ENCODE measurements around the gene USF3.

Gene USF3

DNA sequence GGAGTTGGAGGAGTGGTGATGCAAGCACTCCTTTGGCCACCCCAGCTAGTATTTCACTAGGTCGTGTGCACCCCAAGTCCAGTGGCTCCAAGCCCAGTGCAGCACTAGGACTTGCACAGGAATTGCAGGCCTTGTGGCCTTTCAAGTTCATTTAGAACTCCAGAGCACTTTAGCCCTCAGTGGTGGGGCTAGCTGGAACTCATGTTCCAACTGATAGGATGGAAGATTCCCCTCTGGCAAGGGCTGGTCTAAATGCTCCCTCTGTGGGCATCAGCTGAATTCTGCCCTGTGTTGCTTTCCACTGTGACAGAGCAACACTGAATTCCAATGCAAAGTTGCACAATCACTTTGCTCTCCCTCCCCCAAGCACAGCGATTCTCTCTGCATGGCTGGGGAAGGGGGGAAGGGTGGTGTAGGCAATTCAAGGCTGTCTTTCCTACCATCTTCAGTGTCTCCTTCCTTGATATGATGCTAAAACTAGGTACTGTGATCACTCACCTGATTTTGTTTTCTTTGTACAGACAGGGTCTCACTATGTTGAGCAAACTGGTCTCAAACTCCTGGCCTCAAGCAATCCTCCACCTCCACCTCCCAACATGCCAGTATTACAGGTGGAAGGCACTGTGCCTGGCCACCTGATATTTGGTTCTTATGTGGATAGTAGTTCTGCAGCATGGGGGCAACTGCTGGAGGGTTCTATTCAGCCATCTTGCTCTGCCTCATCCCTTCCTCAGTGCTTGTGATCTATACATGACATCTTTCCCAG is 10.3 kb downstream of the USF3 start:
- H3K4me3 ChIP-seq (ENCODE audit: control insufficient read depth, low read depth, low read length) = no peak overlapping the region
- DNase-seq (ENCODE audit: low read depth) = peak; percentile 45

GRCh38 chr3:113685124-113685523 is 11.3 kb downstream of the USF3 start:
- no peak overlapping the region for H3K4me3 ChIP-seq (ENCODE audit: control insufficient read depth, low read depth, low read length)
- TF ChIP-seq, protein P1, sequence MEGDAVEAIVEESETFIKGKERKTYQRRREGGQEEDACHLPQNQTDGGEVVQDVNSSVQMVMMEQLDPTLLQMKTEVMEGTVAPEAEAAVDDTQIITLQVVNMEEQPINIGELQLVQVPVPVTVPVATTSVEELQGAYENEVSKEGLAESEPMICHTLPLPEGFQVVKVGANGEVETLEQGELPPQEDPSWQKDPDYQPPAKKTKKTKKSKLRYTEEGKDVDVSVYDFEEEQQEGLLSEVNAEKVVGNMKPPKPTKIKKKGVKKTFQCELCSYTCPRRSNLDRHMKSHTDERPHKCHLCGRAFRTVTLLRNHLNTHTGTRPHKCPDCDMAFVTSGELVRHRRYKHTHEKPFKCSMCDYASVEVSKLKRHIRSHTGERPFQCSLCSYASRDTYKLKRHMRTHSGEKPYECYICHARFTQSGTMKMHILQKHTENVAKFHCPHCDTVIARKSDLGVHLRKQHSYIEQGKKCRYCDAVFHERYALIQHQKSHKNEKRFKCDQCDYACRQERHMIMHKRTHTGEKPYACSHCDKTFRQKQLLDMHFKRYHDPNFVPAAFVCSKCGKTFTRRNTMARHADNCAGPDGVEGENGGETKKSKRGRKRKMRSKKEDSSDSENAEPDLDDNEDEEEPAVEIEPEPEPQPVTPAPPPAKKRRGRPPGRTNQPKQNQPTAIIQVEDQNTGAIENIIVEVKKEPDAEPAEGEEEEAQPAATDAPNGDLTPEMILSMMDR (IDR thresholded peaks at IDR 0.05; ENCODE audit: control insufficient read depth, insufficient read depth, low read depth, low read length, missing control alignments) = no peak
- no peak for DNase-seq (ENCODE audit: low read depth)

More for the DNA sequence above, 10.3 kb downstream of the USF3 start:
- TF ChIP-seq, protein P1 (IDR thresholded peaks at IDR 0.05; ENCODE audit: control insufficient read depth, insufficient read depth, low read depth, low read length, missing control alignments) = no peak

DNA sequence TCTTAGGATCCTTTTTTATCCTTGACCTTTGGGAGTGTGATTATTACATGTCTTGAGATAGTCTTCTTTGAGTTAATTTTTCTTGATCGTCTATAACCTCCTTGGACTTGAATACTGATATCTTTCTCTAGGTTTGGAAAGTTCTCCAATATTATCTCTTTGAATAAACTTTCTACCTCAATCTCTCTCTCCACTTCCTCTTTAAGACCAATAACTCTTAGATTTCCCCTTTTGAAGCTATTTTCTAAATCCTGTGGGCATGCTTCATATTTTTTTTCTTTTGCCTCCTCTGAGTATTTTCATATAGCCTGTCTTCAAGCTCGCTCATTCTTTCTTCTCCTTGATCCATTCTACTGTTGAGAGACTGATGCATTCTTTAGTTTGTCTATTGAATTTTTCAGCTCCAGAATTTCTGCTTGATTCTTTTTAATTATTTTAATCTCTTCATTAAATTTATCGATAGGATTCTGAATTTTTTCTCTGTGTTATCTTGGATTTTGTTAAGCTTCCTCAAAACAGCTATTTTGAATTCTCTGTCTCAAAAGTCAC is 12.1 kb downstream of the USF3 start:
- TF ChIP-seq, protein P1 (IDR thresholded peaks at IDR 0.05; ENCODE audit: control insufficient read depth, insufficient read depth, low read depth, low read length, missing control alignments) = no peak
- H3K4me3 ChIP-seq (ENCODE audit: control insufficient read depth, low read depth, low read length) = no peak overlapping the region
- no peak for DNase-seq (ENCODE audit: low read depth)

- no peak for DNase-seq (ENCODE audit: low read depth)
- H3K4me3 ChIP-seq (ENCODE audit: control insufficient read depth, low read depth, low read length) = no peak overlapping the region
- TF ChIP-seq, protein P1 (IDR thresholded peaks at IDR 0.05; ENCODE audit: control insufficient read depth, insufficient read depth, low read depth, low read length, missing control alignments) = no peak
These were observed 17.7 kb downstream of the USF3 start for GRCh38 chr3:113678773-113679172.

DNA sequence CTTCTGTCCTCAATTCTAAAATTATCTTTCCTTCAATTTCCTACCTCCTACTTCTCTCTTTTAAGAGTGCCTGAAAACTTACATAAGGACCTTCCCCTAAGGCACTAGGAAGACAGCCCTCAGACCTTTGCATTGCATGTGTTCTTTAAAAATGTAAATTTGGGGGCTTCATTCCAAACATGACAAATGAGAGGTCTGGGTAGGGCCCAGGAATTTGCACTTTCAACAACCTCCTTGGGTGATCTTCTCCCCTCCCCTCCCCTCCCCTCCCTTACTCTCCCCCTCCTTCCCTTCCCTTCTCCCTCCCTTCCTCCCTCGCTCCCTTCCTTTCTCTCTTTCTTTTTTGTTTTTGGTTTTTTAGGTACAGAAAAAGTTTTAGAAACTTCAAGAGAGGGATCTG is 18.7 kb downstream of the USF3 start:
- DNase-seq (ENCODE audit: low read depth) = no peak
- TF ChIP-seq, protein P1 (IDR thresholded peaks at IDR 0.05; ENCODE audit: control insufficient read depth, insufficient read depth, low read depth, low read length, missing control alignments) = no peak
- no peak overlapping the region for H3K4me3 ChIP-seq (ENCODE audit: control insufficient read depth, low read depth, low read length)

DNA sequence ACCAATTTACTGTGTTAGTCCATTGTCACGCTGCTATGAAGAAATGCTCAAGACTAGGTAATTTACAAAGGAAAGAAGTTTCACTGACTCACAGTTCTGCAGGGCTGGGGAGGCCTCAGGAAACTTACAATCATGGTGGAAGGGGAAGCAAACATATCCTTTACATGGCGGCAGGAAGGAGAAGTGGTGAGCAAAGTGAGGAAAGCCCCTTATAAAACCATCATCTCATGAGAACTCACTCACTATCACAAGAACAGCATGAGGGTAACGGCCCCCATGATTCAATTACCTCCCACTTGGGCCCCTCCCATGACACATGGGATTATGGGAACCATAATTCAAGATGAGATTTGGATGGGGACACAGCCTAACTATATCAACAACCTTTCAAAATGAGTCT is 20.2 kb downstream of the USF3 start:
- no peak for DNase-seq (ENCODE audit: low read depth)
- TF ChIP-seq, protein P1 (IDR thresholded peaks at IDR 0.05; ENCODE audit: control insufficient read depth, insufficient read depth, low read depth, low read length, missing control alignments) = no peak

More for the DNA sequence above, 20.2 kb downstream of the USF3 start:
- H3K4me3 ChIP-seq (ENCODE audit: control insufficient read depth, low read depth, low read length) = no peak overlapping the region

All from AG09309 (cell line).